MM.1S (cell line): ENCODE results near the gene TCERG1L.

Source experiments
- DNase-seq: peaks from one replicate; pipeline ENCODE4 v3.0.0-alpha.2; 2015
- H2AFZ ChIP-seq: fragments of 300-600 bp; sonication (generic); 2 replicates; pipeline ENCODE4 v1.6.0; 2016; ENCODE audit warnings: antibody characterized with exemption, low read length
- H3F3A ChIP-seq: fragments of 300-600 bp; sonication (generic); 2 replicates; pipeline ENCODE4 v1.6.1; 2016; ENCODE audit warnings: mild to moderate bottlenecking, antibody characterized with exemption, low read length, moderate library complexity, mixed read lengths; ENCODE audit not compliant: insufficient read depth
- H3K27ac ChIP-seq: fragments of 300-600 bp; sonication (generic); 2 replicates; pipeline ENCODE4 v1.5.1; 2016; ENCODE audit warnings: mild to moderate bottlenecking, low read length
- H3K27me3 ChIP-seq: fragments of 300-600 bp; sonication (generic); replicated peaks from 2 replicates; pipeline ENCODE4 v1.6.0; 2016; ENCODE audit warnings: low read length; ENCODE audit not compliant: insufficient read depth
- H3K36me3 ChIP-seq: fragments of 300-600 bp; sonication (generic); replicated peaks from 2 replicates; pipeline ENCODE4 v1.6.1; 2016; ENCODE audit warnings: mild to moderate bottlenecking, low read length, mixed read lengths; ENCODE audit not compliant: insufficient read depth
- H3K4me1 ChIP-seq: fragments of 300-600 bp; sonication (generic); 2 replicates; pipeline ENCODE4 v1.6.1; 2016; ENCODE audit warnings: low read length, mixed read lengths
- H3K4me2 ChIP-seq: fragments of 300-600 bp; sonication (generic); 2 replicates; pipeline ENCODE4 v1.6.0; 2016; ENCODE audit warnings: low read depth, low read length
- H3K4me3 ChIP-seq: fragments of 300-600 bp; sonication (generic); 2 replicates; pipeline ENCODE4 v1.5.1; 2016; ENCODE audit warnings: low read length, mixed read lengths
- H3K79me2 ChIP-seq: fragments of 300-600 bp; sonication (generic); 2 replicates; pipeline ENCODE4 v1.6.1; 2016; ENCODE audit warnings: mixed run types, low read length, mixed read lengths
- H3K9ac ChIP-seq: fragments of 300-600 bp; sonication (generic); 2 replicates; pipeline ENCODE4 v1.6.1; 2016; ENCODE audit warnings: low read length, mixed read lengths
- H3K9me2 ChIP-seq: fragments of 300-600 bp; sonication (generic); replicated peaks from 2 replicates; pipeline ENCODE4 v1.6.1; 2016; ENCODE audit warnings: mild to moderate bottlenecking, low read length, mixed read lengths; ENCODE audit not compliant: insufficient read depth
- H3K9me3 ChIP-seq: fragments of 300-600 bp; sonication (generic); replicated peaks from 2 replicates; pipeline ENCODE4 v1.6.1; 2016; ENCODE audit warnings: mild to moderate bottlenecking, low read length, mixed read lengths; ENCODE audit not compliant: insufficient read depth
- H4K20me1 ChIP-seq: fragments of 300-600 bp; sonication (generic); 2 replicates; pipeline ENCODE4 v1.6.1; 2016; ENCODE audit warnings: mild to moderate bottlenecking, low read length, moderate library complexity, mixed read lengths; ENCODE audit not compliant: insufficient read depth
- EZH2 ChIP-seq: fragments of 300-600 bp; sonication (generic); optimal IDR thresholded peaks from 2 replicates; pipeline ENCODE3; 2017; ENCODE audit warnings: low read depth, mild to moderate bottlenecking, antibody characterized with exemption, low read length, mixed read lengths
- EZH2phosphoT487 ChIP-seq: fragments of 300-600 bp; sonication (generic); IDR thresholded peaks from 2 replicates; pipeline ENCODE4 v1.6.1; 2018; ENCODE audit warnings: antibody characterized with exemption, low read length
- TF ChIP-seq, protein P1 (sequence below): fragments of 300-600 bp; sonication (generic); IDR thresholded peaks from 2 replicates; pipeline ENCODE4 v1.5.1; 2016; ENCODE audit warnings: antibody characterized with exemption, low read length, mixed read lengths

TCERG1L gene

GRCh38 chr10:131188494-131188893 lies 123.0 kb downstream of the TCERG1L start:
- no peaks in the 10 kb centered on the region for H3K4me1 ChIP-seq
- no peaks in the 10 kb centered on the region for H3K79me2 ChIP-seq
- no peak overlapping the region for H3K9ac ChIP-seq
- H4K20me1 ChIP-seq, result no peaks in the 10 kb centered on the region
- no peaks in the 10 kb centered on the region for H3K36me3 ChIP-seq
- no peaks in the 10 kb centered on the region for H3K9me2 ChIP-seq
- H3K27ac ChIP-seq, result no peak overlapping the region
- TF ChIP-seq EZH2phosphoT487 (no peak), EZH2 (no peak)
- TF ChIP-seq, protein P1, sequence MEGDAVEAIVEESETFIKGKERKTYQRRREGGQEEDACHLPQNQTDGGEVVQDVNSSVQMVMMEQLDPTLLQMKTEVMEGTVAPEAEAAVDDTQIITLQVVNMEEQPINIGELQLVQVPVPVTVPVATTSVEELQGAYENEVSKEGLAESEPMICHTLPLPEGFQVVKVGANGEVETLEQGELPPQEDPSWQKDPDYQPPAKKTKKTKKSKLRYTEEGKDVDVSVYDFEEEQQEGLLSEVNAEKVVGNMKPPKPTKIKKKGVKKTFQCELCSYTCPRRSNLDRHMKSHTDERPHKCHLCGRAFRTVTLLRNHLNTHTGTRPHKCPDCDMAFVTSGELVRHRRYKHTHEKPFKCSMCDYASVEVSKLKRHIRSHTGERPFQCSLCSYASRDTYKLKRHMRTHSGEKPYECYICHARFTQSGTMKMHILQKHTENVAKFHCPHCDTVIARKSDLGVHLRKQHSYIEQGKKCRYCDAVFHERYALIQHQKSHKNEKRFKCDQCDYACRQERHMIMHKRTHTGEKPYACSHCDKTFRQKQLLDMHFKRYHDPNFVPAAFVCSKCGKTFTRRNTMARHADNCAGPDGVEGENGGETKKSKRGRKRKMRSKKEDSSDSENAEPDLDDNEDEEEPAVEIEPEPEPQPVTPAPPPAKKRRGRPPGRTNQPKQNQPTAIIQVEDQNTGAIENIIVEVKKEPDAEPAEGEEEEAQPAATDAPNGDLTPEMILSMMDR, result no peak
- no peak overlapping the region for H3K4me3 ChIP-seq
- H3K27me3 ChIP-seq, result 0 out of 2 replicates have a peak, but pooled peaks cover 4% of the 10 kb centered on the region
- H3F3A ChIP-seq, result no peaks in the 10 kb centered on the region
- no peak overlapping the region for H3K4me2 ChIP-seq
- no peak overlapping the region for H2AFZ ChIP-seq
- DNase-seq, result no peak
- H3K9me3 ChIP-seq, result no peaks in the 10 kb centered on the region

GRCh38 chr10:131187926-131188325 lies 123.6 kb downstream of the TCERG1L start:
- Histone ChIP-seq H3K9me3 (no peaks in the 10 kb centered on the region), H3K4me2 (no peak overlapping the region), H3K79me2 (no peaks in the 10 kb centered on the region), H2AFZ (no peak overlapping the region), H3K9me2 (no peaks in the 10 kb centered on the region), H3K4me3 (no peak overlapping the region), H3K9ac (no peak overlapping the region), H3F3A (no peaks in the 10 kb centered on the region), H3K27ac (no peak overlapping the region), H3K36me3 (no peaks in the 10 kb centered on the region), H4K20me1 (no peaks in the 10 kb centered on the region), H3K27me3 (0 out of 2 replicates have a peak, but pooled peaks cover 4% of the 10 kb centered on the region), H3K4me1 (no peaks in the 10 kb centered on the region)
- TF ChIP-seq EZH2phosphoT487 (no peak), EZH2 (no peak)
- TF ChIP-seq, protein P1, result no peak
- DNase-seq, result no peak

DNA sequence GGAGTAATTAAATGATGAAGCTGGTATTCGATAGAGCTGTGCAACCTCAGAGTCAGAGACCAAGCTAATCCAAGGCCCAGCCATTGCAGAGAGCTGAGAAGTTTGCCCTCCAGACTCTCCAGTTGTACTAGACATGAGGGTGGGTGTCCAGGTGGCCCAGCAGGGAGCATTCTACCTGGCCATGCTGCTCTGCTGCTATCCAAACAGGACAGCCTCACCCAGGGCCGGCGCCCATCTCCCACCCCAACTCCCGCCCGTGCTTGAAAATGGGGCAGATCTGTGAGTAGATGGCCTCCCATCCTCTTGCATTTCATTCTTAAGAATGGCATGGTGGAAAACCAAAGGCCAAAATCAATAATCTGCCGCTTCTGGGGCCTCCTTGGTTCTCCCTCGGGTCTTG lies 124.2 kb downstream of the TCERG1L start:
- Histone ChIP-seq H4K20me1 (no peaks in the 10 kb centered on the region), H3K4me2 (no peak overlapping the region), H3K36me3 (no peaks in the 10 kb centered on the region), H3K9ac (no peak overlapping the region), H3K9me3 (no peaks in the 10 kb centered on the region), H2AFZ (no peak overlapping the region), H3K27me3 (0 out of 2 replicates have a peak, but pooled peaks cover 4% of the 10 kb centered on the region), H3K4me1 (no peaks in the 10 kb centered on the region), H3K27ac (no peak overlapping the region), H3K79me2 (no peaks in the 10 kb centered on the region), H3K9me2 (no peaks in the 10 kb centered on the region), H3K4me3 (no peak overlapping the region), H3F3A (no peaks in the 10 kb centered on the region)
- TF ChIP-seq, protein P1, result no peak
- no peak for TF ChIP-seq EZH2phosphoT487
- TF ChIP-seq EZH2, result no peak
- DNase-seq, result no peak
